H1 (cell line): ENCODE data around the gene UBE2E1. TPM values are rescaled to one million over a fixed set of nuclear protein-coding genes. Genes with fewer than 3 reads are reported as not detected.

Experiments used
- BACH1 ChIP-seq: IDR thresholded peaks from 2 replicates; pipeline ENCODE4 v1.6.1; 2012; ENCODE audit warnings: low read length, improper control_type of control experiment
- CEBPB ChIP-seq: IDR thresholded peaks from 2 replicates; pipeline ENCODE4 v1.6.1; 2012; ENCODE audit warnings: low read depth, low read length
- JUND ChIP-seq: IDR thresholded peaks from 2 replicates; pipeline ENCODE4 v1.6.1; 2011; ENCODE audit warnings: mild to moderate bottlenecking, improper control_type of control experiment, low read length
- POLR2A ChIP-seq, 2 experiments: IDR thresholded peaks; 1 replicate in 1 of 2; 2 replicates in 1 of 2; pipeline ENCODE4 v1.6.1; 2011; ENCODE audit warnings: low read depth in 2 of 2, low read length in 2 of 2, mild to moderate bottlenecking in 2 of 2; ENCODE audit errors: control extremely low read depth in 1 of 2
- RNF2 ChIP-seq: fragments of 200-900, 300-1000 bp; sonication (generic); IDR thresholded peaks from 2 replicates; pipeline ENCODE4 v1.7.1; 2016; ENCODE audit warnings: borderline replicate concordance, low read depth, mild to moderate bottlenecking, antibody characterized with exemption, low read length; ENCODE audit not compliant: poor library complexity, severe bottlenecking; ENCODE audit errors: missing control alignments
- SRF ChIP-seq: IDR thresholded peaks from 2 replicates; pipeline ENCODE4 v1.6.1; 2011; ENCODE audit warnings: mild to moderate bottlenecking, low read depth, low read length, moderate library complexity
- polyA plus RNA-seq, 7 experiments: library from polyadenylated mRNA; depleted of rRNA in 3 of 7; stranded (reverse) in 5 of 7; unstranded in 2 of 7; fragments of >200 nt in 5 of 7; fragments of 200-250 nt in 2 of 7; gene quantifications; 1 replicate in 5 of 7; 2 replicates in 1 of 7; 4 replicates in 1 of 7; pipeline versions ENCODE4 v1.2.1 to v1.2.3, GENCODE V29; 2011 to 2013; ENCODE audit warnings: missing spikeins in 2 of 7, mixed read lengths in 2 of 7
- total RNA-seq: library from RNA; stranded (reverse); fragmentation: NEBNext Ultra II Directional; extraction: Animal tissue kit (Norgen Biotek cat#: 25700); gene quantifications from 2 replicates; pipeline ENCODE4 v1.2.1, GENCODE V29; 2021
- TF ChIP-seq, protein P1 (sequence below): fragments of 300-600 bp; sonication (generic); IDR thresholded peaks from 2 replicates; pipeline ENCODE4 v1.7.1; 2012; ENCODE audit warnings: low read length, moderate library complexity, mild to moderate bottlenecking, inconsistent platforms; ENCODE audit not compliant: insufficient replicate concordance

The UBE2E1 gene
- total and polyA plus RNA-seq, 2 of the 8 experiments (the other 6 are each of a cell fraction or from before 2014, with no cell fraction given) = 109 to 141 TPM

DNA sequence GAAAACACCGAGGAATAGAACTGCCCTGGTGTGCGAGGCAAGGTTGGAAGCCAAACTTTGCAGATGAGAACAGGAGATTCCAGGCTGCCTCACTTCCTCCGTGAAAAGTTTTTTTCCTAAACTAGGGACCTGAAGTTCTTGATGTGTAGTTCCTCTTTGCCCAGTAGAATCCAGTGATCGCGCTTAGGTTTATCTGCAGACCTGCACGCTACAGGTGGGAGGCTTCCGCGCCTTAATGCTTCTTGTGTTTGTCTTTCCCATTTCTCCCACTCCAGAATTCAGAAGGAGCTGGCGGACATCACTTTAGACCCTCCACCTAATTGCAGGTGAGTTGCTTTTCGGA lies 5.4 kb downstream of the UBE2E1 start (continued):
- TF ChIP-seq, protein P1, sequence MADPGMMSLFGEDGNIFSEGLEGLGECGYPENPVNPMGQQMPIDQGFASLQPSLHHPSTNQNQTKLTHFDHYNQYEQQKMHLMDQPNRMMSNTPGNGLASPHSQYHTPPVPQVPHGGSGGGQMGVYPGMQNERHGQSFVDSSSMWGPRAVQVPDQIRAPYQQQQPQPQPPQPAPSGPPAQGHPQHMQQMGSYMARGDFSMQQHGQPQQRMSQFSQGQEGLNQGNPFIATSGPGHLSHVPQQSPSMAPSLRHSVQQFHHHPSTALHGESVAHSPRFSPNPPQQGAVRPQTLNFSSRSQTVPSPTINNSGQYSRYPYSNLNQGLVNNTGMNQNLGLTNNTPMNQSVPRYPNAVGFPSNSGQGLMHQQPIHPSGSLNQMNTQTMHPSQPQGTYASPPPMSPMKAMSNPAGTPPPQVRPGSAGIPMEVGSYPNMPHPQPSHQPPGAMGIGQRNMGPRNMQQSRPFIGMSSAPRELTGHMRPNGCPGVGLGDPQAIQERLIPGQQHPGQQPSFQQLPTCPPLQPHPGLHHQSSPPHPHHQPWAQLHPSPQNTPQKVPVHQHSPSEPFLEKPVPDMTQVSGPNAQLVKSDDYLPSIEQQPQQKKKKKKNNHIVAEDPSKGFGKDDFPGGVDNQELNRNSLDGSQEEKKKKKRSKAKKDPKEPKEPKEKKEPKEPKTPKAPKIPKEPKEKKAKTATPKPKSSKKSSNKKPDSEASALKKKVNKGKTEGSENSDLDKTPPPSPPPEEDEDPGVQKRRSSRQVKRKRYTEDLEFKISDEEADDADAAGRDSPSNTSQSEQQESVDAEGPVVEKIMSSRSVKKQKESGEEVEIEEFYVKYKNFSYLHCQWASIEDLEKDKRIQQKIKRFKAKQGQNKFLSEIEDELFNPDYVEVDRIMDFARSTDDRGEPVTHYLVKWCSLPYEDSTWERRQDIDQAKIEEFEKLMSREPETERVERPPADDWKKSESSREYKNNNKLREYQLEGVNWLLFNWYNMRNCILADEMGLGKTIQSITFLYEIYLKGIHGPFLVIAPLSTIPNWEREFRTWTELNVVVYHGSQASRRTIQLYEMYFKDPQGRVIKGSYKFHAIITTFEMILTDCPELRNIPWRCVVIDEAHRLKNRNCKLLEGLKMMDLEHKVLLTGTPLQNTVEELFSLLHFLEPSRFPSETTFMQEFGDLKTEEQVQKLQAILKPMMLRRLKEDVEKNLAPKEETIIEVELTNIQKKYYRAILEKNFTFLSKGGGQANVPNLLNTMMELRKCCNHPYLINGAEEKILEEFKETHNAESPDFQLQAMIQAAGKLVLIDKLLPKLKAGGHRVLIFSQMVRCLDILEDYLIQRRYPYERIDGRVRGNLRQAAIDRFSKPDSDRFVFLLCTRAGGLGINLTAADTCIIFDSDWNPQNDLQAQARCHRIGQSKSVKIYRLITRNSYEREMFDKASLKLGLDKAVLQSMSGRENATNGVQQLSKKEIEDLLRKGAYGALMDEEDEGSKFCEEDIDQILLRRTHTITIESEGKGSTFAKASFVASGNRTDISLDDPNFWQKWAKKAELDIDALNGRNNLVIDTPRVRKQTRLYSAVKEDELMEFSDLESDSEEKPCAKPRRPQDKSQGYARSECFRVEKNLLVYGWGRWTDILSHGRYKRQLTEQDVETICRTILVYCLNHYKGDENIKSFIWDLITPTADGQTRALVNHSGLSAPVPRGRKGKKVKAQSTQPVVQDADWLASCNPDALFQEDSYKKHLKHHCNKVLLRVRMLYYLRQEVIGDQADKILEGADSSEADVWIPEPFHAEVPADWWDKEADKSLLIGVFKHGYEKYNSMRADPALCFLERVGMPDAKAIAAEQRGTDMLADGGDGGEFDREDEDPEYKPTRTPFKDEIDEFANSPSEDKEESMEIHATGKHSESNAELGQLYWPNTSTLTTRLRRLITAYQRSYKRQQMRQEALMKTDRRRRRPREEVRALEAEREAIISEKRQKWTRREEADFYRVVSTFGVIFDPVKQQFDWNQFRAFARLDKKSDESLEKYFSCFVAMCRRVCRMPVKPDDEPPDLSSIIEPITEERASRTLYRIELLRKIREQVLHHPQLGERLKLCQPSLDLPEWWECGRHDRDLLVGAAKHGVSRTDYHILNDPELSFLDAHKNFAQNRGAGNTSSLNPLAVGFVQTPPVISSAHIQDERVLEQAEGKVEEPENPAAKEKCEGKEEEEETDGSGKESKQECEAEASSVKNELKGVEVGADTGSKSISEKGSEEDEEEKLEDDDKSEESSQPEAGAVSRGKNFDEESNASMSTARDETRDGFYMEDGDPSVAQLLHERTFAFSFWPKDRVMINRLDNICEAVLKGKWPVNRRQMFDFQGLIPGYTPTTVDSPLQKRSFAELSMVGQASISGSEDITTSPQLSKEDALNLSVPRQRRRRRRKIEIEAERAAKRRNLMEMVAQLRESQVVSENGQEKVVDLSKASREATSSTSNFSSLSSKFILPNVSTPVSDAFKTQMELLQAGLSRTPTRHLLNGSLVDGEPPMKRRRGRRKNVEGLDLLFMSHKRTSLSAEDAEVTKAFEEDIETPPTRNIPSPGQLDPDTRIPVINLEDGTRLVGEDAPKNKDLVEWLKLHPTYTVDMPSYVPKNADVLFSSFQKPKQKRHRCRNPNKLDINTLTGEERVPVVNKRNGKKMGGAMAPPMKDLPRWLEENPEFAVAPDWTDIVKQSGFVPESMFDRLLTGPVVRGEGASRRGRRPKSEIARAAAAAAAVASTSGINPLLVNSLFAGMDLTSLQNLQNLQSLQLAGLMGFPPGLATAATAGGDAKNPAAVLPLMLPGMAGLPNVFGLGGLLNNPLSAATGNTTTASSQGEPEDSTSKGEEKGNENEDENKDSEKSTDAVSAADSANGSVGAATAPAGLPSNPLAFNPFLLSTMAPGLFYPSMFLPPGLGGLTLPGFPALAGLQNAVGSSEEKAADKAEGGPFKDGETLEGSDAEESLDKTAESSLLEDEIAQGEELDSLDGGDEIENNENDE = no peak
- TF ChIP-seq BACH1 = no peak
- no peak for TF ChIP-seq POLR2A (IDR thresholded peaks at IDR 0.05; ENCODE audit: control extremely low read depth in 1 of 2, low read depth in 2 of 2, low read length in 2 of 2)
- no peak for TF ChIP-seq SRF
- no peak for TF ChIP-seq RNF2
- TF ChIP-seq JUND = no peak
- TF ChIP-seq CEBPB = no peak
